Endothelial cell of umbilical vein (primary cell): ENCODE measurements around the gene PHOX2B. TPM values are rescaled to one million over a fixed set of nuclear protein-coding genes. Genes with fewer than 3 reads are reported as not detected.
A peak's percentile ranks its signal among the peaks of the same experiment; 100 is the strongest.

Experiments used
- BruUV-seq: library from RNA; stranded (reverse); fragments of 400-500 nt; replicated peaks from 2 replicates; lab custom pipeline; 2021; lab: Mats Ljungman, UMichigan
- CTCF ChIA-PET: fragments of 300-600, 350-600 bp; sonication (Branson Sonifier 250); formaldehyde crosslinking; loops from one replicate; lab custom pipeline; 2021; ENCODE audit warnings: antibody characterized with exemption, inconsistent platforms; lab: Charles Lee
- POLR2A ChIA-PET: fragments of 300-600, 350-600 bp; sonication (Branson Sonifier 250); formaldehyde crosslinking; loops from one replicate; lab custom pipeline; 2021; ENCODE audit warnings: antibody characterized with exemption, inconsistent platforms; lab: Charles Lee
- DNase-seq: peaks from one replicate; pipeline ENCODE4 v3.0.0-alpha.2; 2011; ENCODE audit warnings: low read depth, low spot score
- FAIRE-seq: peaks from 2 replicates; lab custom pipeline; 2011; peaks lifted over from hg19 to GRCh38; lab: Jason Lieb, UNC
- H2AFZ ChIP-seq: 2 replicates; pipeline ENCODE4 v1.6.0; 2012; ENCODE audit warnings: low read depth, low read length, control low read depth, inconsistent platforms
- H3K27ac ChIP-seq: 2 replicates; pipeline ENCODE4 v1.5.1; 2011; ENCODE audit warnings: low read depth, mild to moderate bottlenecking, control low read depth, low read length, moderate library complexity; ENCODE audit not compliant: insufficient read depth
- H3K27me3 ChIP-seq, 2 experiments: 2 replicates each; pipeline versions ENCODE4 v1.6.0 to v1.6.1; 2011; ENCODE audit warnings: low read length in 2 of 2, mixed read lengths in 1 of 2; ENCODE audit not compliant: control insufficient read depth in 2 of 2, insufficient read depth in 2 of 2
- H3K36me3 ChIP-seq, 2 experiments: 2 replicates in 1 of 2; 3 replicates in 1 of 2; pipeline ENCODE4 v1.5.1; 2011; ENCODE audit warnings: low read length in 2 of 2, mild to moderate bottlenecking in 1 of 2, moderate library complexity in 1 of 2; ENCODE audit not compliant: control insufficient read depth in 2 of 2, insufficient read depth in 2 of 2; ENCODE audit errors: extremely low read depth in 1 of 2
- H3K4me1 ChIP-seq: 3 replicates; pipeline ENCODE4 v1.5.1; 2011; ENCODE audit warnings: mild to moderate bottlenecking, low read length; ENCODE audit not compliant: control insufficient read depth, insufficient read depth; ENCODE audit errors: extremely low read depth
- H3K4me2 ChIP-seq: 2 replicates; pipeline ENCODE4 v1.6.1; 2011; ENCODE audit warnings: low read length, control low read depth, mixed read lengths; ENCODE audit not compliant: insufficient read depth
- H3K4me3 ChIP-seq, 3 experiments: fragments of 200-600 bp in 1 of 3; sonication (generic), shearing (Covaris generic) in 1 of 3; replicated peaks in 1 of 3; 2 replicates each; pipeline ENCODE4 v1.5.1; 2011 to 2016; ENCODE audit warnings: control low read depth in 3 of 3, low read length in 3 of 3, mild to moderate bottlenecking in 2 of 3, inconsistent platforms in 1 of 3, low read depth in 1 of 3, moderate library complexity in 1 of 3; ENCODE audit not compliant: insufficient read depth in 1 of 3
- H3K79me2 ChIP-seq: 2 replicates; pipeline ENCODE4 v1.6.0; 2012; ENCODE audit warnings: low read length, inconsistent platforms; ENCODE audit not compliant: control insufficient read depth, insufficient read depth
- H3K9ac ChIP-seq: replicated peaks from 2 replicates; pipeline ENCODE3; 2011; ENCODE audit warnings: low read length, control low read depth; ENCODE audit not compliant: insufficient read depth; ENCODE audit errors: extremely low read depth
- H3K9me1 ChIP-seq: replicated peaks from 3 replicates; pipeline ENCODE4 v1.6.0; 2011; ENCODE audit warnings: mild to moderate bottlenecking, low read length; ENCODE audit not compliant: control insufficient read depth, insufficient read depth; ENCODE audit errors: extremely low read depth
- H3K9me3 ChIP-seq: replicated peaks from 2 replicates; pipeline ENCODE4 v1.5.1; 2012; ENCODE audit warnings: low read length, inconsistent platforms; ENCODE audit not compliant: control insufficient read depth, insufficient read depth
- H4K20me1 ChIP-seq: replicated peaks from 2 replicates; pipeline ENCODE3; 2011; ENCODE audit warnings: mild to moderate bottlenecking, low read length; ENCODE audit not compliant: control insufficient read depth, insufficient read depth; ENCODE audit errors: extremely low read depth
- EZH2 ChIP-seq: IDR thresholded peaks from 2 replicates; pipeline ENCODE4 v1.6.1; 2012; ENCODE audit warnings: borderline replicate concordance, low read depth, mild to moderate bottlenecking, moderate library complexity, low read length, inconsistent platforms; ENCODE audit not compliant: severe bottlenecking
- FOS ChIP-seq: IDR thresholded peaks from 2 replicates; pipeline ENCODE4 v1.6.1; 2011; ENCODE audit warnings: mild to moderate bottlenecking, low read length, moderate library complexity, borderline replicate concordance; ENCODE audit not compliant: insufficient read depth
- GATA2 ChIP-seq: IDR thresholded peaks from 2 replicates; pipeline ENCODE4 v1.7.0; 2011; ENCODE audit warnings: low read depth, mild to moderate bottlenecking, moderate library complexity, mixed read lengths, low read length; ENCODE audit not compliant: insufficient read length, insufficient read depth
- JUN ChIP-seq: IDR thresholded peaks from 2 replicates; pipeline ENCODE4 v1.6.1; 2011; ENCODE audit warnings: borderline replicate concordance, low read depth; ENCODE audit not compliant: insufficient read length, insufficient read depth
- MAX ChIP-seq: IDR thresholded peaks from 2 replicates; pipeline ENCODE4 v1.6.1; 2011; ENCODE audit not compliant: insufficient read depth, insufficient read length
- MYC ChIP-seq: IDR thresholded peaks from one replicate; pipeline ENCODE4 v1.6.1; 2011; ENCODE audit warnings: mild to moderate bottlenecking, low read depth, low read length
- POLR2A ChIP-seq: IDR thresholded peaks from 2 replicates; pipeline ENCODE4 v1.6.1; 2012; ENCODE audit warnings: low read depth, mild to moderate bottlenecking, control low read depth, low read length
- POLR2AphosphoS5 ChIP-seq: IDR thresholded peaks from 2 replicates; pipeline ENCODE4 v1.6.1; 2012; ENCODE audit warnings: low read depth, mild to moderate bottlenecking, control low read depth, low read length, moderate library complexity; ENCODE audit not compliant: insufficient read depth
- dilution Hi-C: fragments of 300-500 bp; cut with MboI; formaldehyde crosslinking; loops from one replicate; pipeline ENCODE4 v1.15.0; 2019; ENCODE audit warnings: low sequenced_read_pairs; ENCODE audit not compliant: extremely low pct_ligation_motif_present
- intact Hi-C: fragments of 100-400 bp; cut with micrococcal nuclease; formaldehyde crosslinking; loops from one replicate; pipeline ENCODE4 v1.10.0; 2022
- polyA plus RNA-seq, 4 experiments: library from polyadenylated mRNA; depleted of rRNA in 3 of 4; stranded (reverse) in 3 of 4; unstranded in 1 of 4; fragments of >200 nt; gene quantifications; 2 replicates each; pipeline versions ENCODE4 v1.2.1 to v1.2.3, GENCODE V29; 2011 to 2012; ENCODE audit warnings: missing spikeins in 1 of 4
- total RNA-seq: library from RNA; stranded (reverse); gene quantifications from 2 replicates; pipeline ENCODE4 v1.2.3, GENCODE V29; 2021

The PHOX2B gene
- total and polyA plus RNA-seq, 2 donors (not counting 3 experiments of a cell fraction or from before 2014, with no cell fraction given): not detected

- intact Hi-C loops: loop anchor here (5.0 kb wide), 1 partner anchor 136 kb away; no protein-coding TSS in a partner anchor
- Histone ChIP-seq H3K9ac (no peak overlapping the region), H3K4me1 (no peaks in the 10 kb centered on the region), H3K4me2 (no peak overlapping the region), H4K20me1 (no peaks in the 10 kb centered on the region), H3K36me3 (no peaks in the 10 kb centered on the region), H3K27ac (no peak overlapping the region), H2AFZ (no peak overlapping the region), H3K9me1 (no peaks in the 10 kb centered on the region), H3K4me3 (no peak overlapping the region), H3K9me3 (no peaks in the 10 kb centered on the region), H3K79me2 (no peaks in the 10 kb centered on the region), H3K27me3 (peaks cover 85 to 93% of the 10 kb centered on the region in 2 experiments)
- POLR2A ChIA-PET: no interaction called here
- dilution Hi-C loops: no loop called here
- FAIRE-seq: no peak
- no peak for DNase-seq
- CTCF ChIA-PET: no interaction called here
- BruUV-seq: no TSS peak
- TF ChIP-seq POLR2A (no peak), EZH2 (peak; percentile 86)
These were observed 1.9 kb downstream of the PHOX2B start for GRCh38 chr4:41746440-41747229.

- dilution Hi-C loops (no loop called here), intact Hi-C loops (loop anchor here (5.0 kb wide), 1 partner anchor 136 kb away; no protein-coding TSS in a partner anchor)
- POLR2A ChIA-PET: no interaction called here
- no TSS peak for BruUV-seq
- H3K36me3 ChIP-seq: no peaks in the 10 kb centered on the region
- TF ChIP-seq EZH2: peak; percentile 95
- TF ChIP-seq JUN: no peak
- no peak for TF ChIP-seq GATA2
- no peak for TF ChIP-seq POLR2AphosphoS5
- TF ChIP-seq MAX: no peak
- TF ChIP-seq MYC: no peak
- TF ChIP-seq FOS: no peak
- CTCF ChIA-PET: no interaction called here
- H3K4me1 ChIP-seq: no peaks in the 10 kb centered on the region
- DNase-seq (no peak), FAIRE-seq (no peak)
- H3K9me3 ChIP-seq: no peaks in the 10 kb centered on the region
- H3K9ac ChIP-seq: no peak overlapping the region
- no peaks in the 10 kb centered on the region for H4K20me1 ChIP-seq
- peaks cover 84 to 91% of the 10 kb centered on the region in 2 experiments for H3K27me3 ChIP-seq
- no peak overlapping the region for H2AFZ ChIP-seq
- no peaks in the 10 kb centered on the region for H3K9me1 ChIP-seq
- H3K4me2 ChIP-seq: no peak overlapping the region
- no peak overlapping the region for H3K4me3 ChIP-seq
- H3K79me2 ChIP-seq: no peaks in the 10 kb centered on the region
- no peak overlapping the region for H3K27ac ChIP-seq
These were observed 2.5 kb downstream of the PHOX2B start for GRCh38 chr4:41746025-41746439.
